PFSK-1 (cell line): Measurements from ENCODE around the gene CCL3.

Source experiments
- FOXP2 ChIP-seq: optimal IDR thresholded peaks from 2 replicates; pipeline ENCODE3; 2011; ENCODE audit warnings: borderline replicate concordance, control low read depth, inconsistent platforms; ENCODE audit not compliant: insufficient read depth; ENCODE audit errors: extremely low read length, extremely low read depth
- POLR2AphosphoS5 ChIP-seq: IDR thresholded peaks from 2 replicates; pipeline ENCODE4 v1.6.1; 2012; ENCODE audit warnings: low read depth, mild to moderate bottlenecking, control low read depth, low read length, moderate library complexity
- SIN3A ChIP-seq: IDR thresholded peaks from 2 replicates; pipeline ENCODE4 v1.6.1; 2012; ENCODE audit warnings: mild to moderate bottlenecking, low read length, moderate library complexity, borderline replicate concordance; ENCODE audit not compliant: insufficient read depth
- TAF1 ChIP-seq: IDR thresholded peaks from 2 replicates; pipeline ENCODE4 v1.6.1; 2012; ENCODE audit warnings: low read length, control low read depth, borderline replicate concordance; ENCODE audit not compliant: insufficient read depth
- TF ChIP-seq, protein P1 (sequence below), 2 experiments: IDR thresholded peaks; 2 replicates each; pipeline versions ENCODE4 v1.6.1 to v1.8.0; 2011 to 2012; ENCODE audit warnings: low read depth in 2 of 2, low read length in 2 of 2, control low read depth in 1 of 2, inconsistent platforms in 1 of 2, mild to moderate bottlenecking in 1 of 2, moderate library complexity in 1 of 2; ENCODE audit not compliant: insufficient read depth in 1 of 2

Gene CCL3

DNA sequence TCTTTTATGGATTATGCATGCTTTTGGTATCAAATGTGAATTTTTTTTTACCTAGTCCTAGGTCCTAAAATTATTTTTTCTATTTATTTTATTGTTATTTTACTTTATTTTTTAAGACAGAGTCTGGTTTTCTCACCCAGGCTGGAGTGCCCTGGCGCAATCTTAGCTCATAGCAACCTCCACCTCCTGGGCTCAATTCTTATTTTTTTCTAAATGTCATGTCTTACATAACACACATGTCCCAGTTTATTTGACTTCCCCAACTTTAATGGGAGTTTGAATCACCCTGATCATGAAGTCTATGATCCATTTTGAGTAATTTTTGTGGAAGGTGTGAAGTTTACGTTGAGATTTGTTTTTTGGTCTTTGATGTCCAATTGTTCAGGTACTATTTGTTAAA is 29.1 kb downstream of the CCL3 start:
- TF ChIP-seq TAF1 (no peak), FOXP2 (no peak), POLR2AphosphoS5 (no peak)
- TF ChIP-seq, protein P1, sequence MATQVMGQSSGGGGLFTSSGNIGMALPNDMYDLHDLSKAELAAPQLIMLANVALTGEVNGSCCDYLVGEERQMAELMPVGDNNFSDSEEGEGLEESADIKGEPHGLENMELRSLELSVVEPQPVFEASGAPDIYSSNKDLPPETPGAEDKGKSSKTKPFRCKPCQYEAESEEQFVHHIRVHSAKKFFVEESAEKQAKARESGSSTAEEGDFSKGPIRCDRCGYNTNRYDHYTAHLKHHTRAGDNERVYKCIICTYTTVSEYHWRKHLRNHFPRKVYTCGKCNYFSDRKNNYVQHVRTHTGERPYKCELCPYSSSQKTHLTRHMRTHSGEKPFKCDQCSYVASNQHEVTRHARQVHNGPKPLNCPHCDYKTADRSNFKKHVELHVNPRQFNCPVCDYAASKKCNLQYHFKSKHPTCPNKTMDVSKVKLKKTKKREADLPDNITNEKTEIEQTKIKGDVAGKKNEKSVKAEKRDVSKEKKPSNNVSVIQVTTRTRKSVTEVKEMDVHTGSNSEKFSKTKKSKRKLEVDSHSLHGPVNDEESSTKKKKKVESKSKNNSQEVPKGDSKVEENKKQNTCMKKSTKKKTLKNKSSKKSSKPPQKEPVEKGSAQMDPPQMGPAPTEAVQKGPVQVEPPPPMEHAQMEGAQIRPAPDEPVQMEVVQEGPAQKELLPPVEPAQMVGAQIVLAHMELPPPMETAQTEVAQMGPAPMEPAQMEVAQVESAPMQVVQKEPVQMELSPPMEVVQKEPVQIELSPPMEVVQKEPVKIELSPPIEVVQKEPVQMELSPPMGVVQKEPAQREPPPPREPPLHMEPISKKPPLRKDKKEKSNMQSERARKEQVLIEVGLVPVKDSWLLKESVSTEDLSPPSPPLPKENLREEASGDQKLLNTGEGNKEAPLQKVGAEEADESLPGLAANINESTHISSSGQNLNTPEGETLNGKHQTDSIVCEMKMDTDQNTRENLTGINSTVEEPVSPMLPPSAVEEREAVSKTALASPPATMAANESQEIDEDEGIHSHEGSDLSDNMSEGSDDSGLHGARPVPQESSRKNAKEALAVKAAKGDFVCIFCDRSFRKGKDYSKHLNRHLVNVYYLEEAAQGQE (IDR thresholded peaks at IDR 0.05; ENCODE audit: insufficient read depth in 1 of 2, low read depth in 2 of 2, low read length in 2 of 2): no peak

DNA sequence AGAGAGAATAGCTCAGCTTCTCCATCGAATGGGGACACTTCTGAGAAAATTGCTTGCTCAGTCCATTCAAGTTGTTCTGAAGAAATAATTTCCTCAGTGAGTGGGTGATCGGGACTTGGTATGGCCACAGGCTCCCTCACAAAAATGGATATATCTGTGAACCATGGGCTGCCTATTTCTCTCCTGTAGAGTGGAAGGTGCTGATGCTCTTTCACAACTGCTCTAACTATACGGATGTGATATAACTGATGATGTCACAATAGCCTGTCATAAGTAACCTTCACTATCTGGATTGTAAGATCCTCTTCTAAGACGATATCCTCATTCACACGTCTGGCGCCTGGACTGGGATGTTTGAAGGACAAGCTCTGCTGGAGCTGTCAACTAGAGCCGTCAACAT is 30.5 kb downstream of the CCL3 start:
- TF ChIP-seq, protein P1 (IDR thresholded peaks at IDR 0.05; ENCODE audit: insufficient read depth in 1 of 2, low read depth in 2 of 2, low read length in 2 of 2): no peak
- TF ChIP-seq POLR2AphosphoS5 (no peak), SIN3A (no peak), TAF1 (no peak), FOXP2 (no peak)

DNA sequence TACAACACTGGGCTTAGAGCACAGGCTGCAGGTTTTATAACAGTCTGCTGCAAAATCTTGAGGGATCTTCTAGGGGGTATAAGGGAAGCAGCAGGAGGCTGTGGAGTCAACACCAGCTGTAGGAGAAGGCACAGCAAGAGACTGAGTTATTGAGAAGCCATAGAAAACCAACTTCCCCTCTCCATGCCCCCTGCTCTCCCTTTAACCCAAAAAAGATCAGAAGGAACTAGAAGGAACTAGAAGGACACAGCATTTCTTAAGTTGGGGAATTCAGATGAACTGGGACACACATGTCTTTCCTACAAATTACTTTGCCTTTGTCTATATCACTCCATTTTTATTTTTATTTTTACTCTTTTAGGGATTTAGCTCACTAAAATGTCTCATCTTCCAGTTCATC is 32.0 kb downstream of the CCL3 start:
- no peak for TF ChIP-seq SIN3A
- TF ChIP-seq POLR2AphosphoS5: no peak
- TF ChIP-seq TAF1: no peak
- TF ChIP-seq, protein P1 (IDR thresholded peaks at IDR 0.05; ENCODE audit: insufficient read depth in 1 of 2, low read depth in 2 of 2, low read length in 2 of 2): no peak
- no peak for TF ChIP-seq FOXP2

DNA sequence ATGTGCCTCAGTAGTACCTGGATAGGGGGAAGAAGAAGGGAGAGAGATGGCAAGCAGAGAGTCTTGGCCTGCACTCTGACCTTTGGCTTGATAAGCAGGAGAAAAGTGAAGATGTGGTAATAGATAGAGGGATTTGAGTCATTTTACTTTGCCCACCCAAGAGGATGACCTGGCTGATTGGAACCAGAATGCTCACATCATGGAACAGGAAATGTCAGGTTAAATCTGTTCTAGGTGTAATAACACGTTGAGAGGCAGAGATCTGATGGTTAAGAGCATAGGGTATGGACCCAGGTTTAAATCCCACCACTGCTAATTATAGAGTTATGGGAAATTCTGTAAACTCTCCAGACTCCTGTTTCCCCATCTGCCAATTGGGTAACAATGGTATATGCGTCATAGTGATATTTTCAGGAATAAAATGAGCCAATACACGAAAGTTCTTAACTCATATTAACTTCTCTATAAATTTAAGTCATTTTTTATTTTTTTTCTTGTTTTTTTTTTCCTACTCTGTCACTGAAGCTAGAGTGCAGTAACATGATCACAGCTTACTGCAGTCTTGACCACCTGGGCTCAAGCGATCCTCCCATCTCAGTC is 33.9 kb downstream of the CCL3 start:
- TF ChIP-seq POLR2AphosphoS5: no peak
- no peak for TF ChIP-seq FOXP2
- no peak for TF ChIP-seq SIN3A
- TF ChIP-seq, protein P1 (IDR thresholded peaks at IDR 0.05; ENCODE audit: insufficient read depth in 1 of 2, low read depth in 2 of 2, low read length in 2 of 2): no peak
- no peak for TF ChIP-seq TAF1

DNA sequence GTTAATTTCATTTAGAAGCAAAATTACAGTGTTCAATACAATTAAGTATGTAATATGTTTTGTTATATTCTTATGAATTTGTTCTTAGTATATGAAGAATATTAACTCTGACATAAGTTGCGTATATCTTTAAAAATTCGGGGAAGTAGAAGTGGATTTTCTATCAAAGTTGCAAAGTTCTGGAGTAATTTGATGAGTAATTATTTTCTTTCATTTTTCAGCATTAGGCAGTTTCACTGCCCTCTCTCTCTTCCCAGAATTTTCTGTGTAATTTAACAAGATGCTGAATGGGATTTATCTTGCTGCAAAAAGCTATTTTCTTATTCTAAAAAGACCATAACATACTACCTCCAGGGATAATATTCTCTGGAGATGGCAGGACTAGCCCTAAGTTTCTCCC is 34.8 kb downstream of the CCL3 start:
- TF ChIP-seq FOXP2 (no peak), POLR2AphosphoS5 (no peak), TAF1 (no peak), SIN3A (no peak)
- TF ChIP-seq, protein P1 (IDR thresholded peaks at IDR 0.05; ENCODE audit: insufficient read depth in 1 of 2, low read depth in 2 of 2, low read length in 2 of 2): no peak
